Right lobe of liver (tissue), 6 donors: ENCODE measurements around the gene LIPA. TPM values are rescaled to one million over a fixed set of nuclear protein-coding genes. Genes with fewer than 3 reads are reported as not detected.

Source experiments
- ATAC-seq, 4 donors: fragments of 200-7000 bp; cut with Tn5 transposase; one replicate each; pipeline ENCODE4 v1.9.1; 2020; ENCODE audit warnings: mild to moderate bottlenecking in 4 of 4, moderate library complexity in 4 of 4
- DNase-seq, 3 donors: peaks; one replicate each; pipeline ENCODE4 v3.0.0-alpha.2; 2020
- H3K27ac ChIP-seq, 3 donors: fragments of 200-600 bp; one replicate each; pipeline ENCODE4 v1.8.0; 2022
- H3K27me3 ChIP-seq, 2 donors: fragments of 200-600 bp; one replicate each; pipeline ENCODE4 v1.8.0; 2022
- H3K36me3 ChIP-seq, 4 donors: fragments of 200-600 bp; sonication (generic) in 1 of 4; one replicate each; pipeline versions ENCODE4 v1.5.1 to v1.8.0; 2017 to 2022; ENCODE audit warnings: control low read depth in 1 of 4
- H3K4me1 ChIP-seq, 4 donors: fragments of 200-600 bp; sonication (generic) in 1 of 4; one replicate each; pipeline versions ENCODE4 v1.5.1 to v1.8.0; 2017 to 2022; ENCODE audit warnings: control low read depth in 1 of 4
- H3K4me3 ChIP-seq, 3 donors: fragments of 200-600 bp; one replicate each; pipeline ENCODE4 v1.8.0; 2022
- H3K9me3 ChIP-seq, 4 donors: fragments of 200-600 bp; sonication (generic) in 1 of 4; one replicate each; pipeline versions ENCODE4 v1.5.1 to v1.8.0; 2017 to 2022; ENCODE audit warnings: control low read depth in 1 of 4
- CTCF ChIP-seq, 4 donors: fragments of 200-600 bp in 3 of 4; fragments of 450-650 bp in 1 of 4; IDR thresholded peaks; one replicate each; pipeline versions ENCODE4 v1.5.1 to v1.8.0; 2016 to 2022; ENCODE audit warnings: antibody characterized with exemption in 4 of 4, mild to moderate bottlenecking in 2 of 4
- POLR2A ChIP-seq: fragments of 450-650 bp; IDR thresholded peaks from one replicate; pipeline ENCODE4 v1.6.1; 2017; ENCODE audit warnings: antibody characterized with exemption, mild to moderate bottlenecking
- WGBS: methylation state at CpG from one replicate; pipeline ENCODE4 v1.1.6; 2018; ENCODE audit warnings: low coverage, low lambda C conversion rate; ENCODE audit not compliant: insufficient coverage; ENCODE audit errors: missing lambda C conversion rate; 5-methylcytosine and 5-hydroxymethylcytosine counted together
- intact Hi-C, 2 donors: fragments of 100-400 bp; cut with DNase I; formaldehyde crosslinking; loops; one replicate each; pipeline versions ENCODE4 v1.11.2 to v1.14.1; 2022
- total RNA-seq, 6 experiments: library from RNA; depleted of rRNA in 2 of 6; stranded (reverse); fragments of >200 nt in 2 of 6; fragmentation: NEBNext Ultra II Directional in 3 of 6; extraction: Animal tissue kit (Norgen Biotek cat#: 25700) in 3 of 6; gene quantifications; one replicate each; pipeline versions ENCODE4 v1.1.0 to v1.2.4, GENCODE V29; 2016 to 2023
- donor health status: DM: no; HTN: yes; CAD: no.
- donor health status: DM: no; HTN: no; CAD: no.
- donor health status: DM: no; HTN: no; CAD: no.
- donor health status: DM: no; HTN: yes; CAD: no.
- donor health status: DM: no; HTN: yes; CAD: no.

LIPA gene
- total RNA-seq, 6 experiments from 2014 or later = 52.4 to 179 (median 58.4) TPM

- no peaks in the 10 kb centered on the region for H3K27me3 ChIP-seq
- intact Hi-C loops = no loop called here
- peaks cover 0 to 26% (median 9%) of the 10 kb centered on the region in 4 donors for H3K4me1 ChIP-seq
- H3K4me3 ChIP-seq = no peak overlapping the region
- DNase-seq (no peak), ATAC-seq (peak; percentile 69 to 80 (median 74))
- H3K36me3 ChIP-seq = no peaks in the 10 kb centered on the region
- no peaks in the 10 kb centered on the region for H3K9me3 ChIP-seq
- WGBS = 32% methylated on average over 3 of the region's 3 CpGs
- TF ChIP-seq POLR2A = no peak
- TF ChIP-seq CTCF (IDR thresholded peaks at IDR 0.05) = no peak
- H3K27ac ChIP-seq = peak overlapping the region; percentile 24 to 61 (median 56)
These were observed 9.9 kb downstream of the LIPA start for GRCh38 chr10:89241486-89242344.

- H3K36me3 ChIP-seq = no peaks in the 10 kb centered on the region
- H3K9me3 ChIP-seq = no peaks in the 10 kb centered on the region
- TF ChIP-seq CTCF (IDR thresholded peaks at IDR 0.05) (no peak), POLR2A (no peak)
- WGBS = 91% methylated on average over 3 of the region's 3 CpGs
- intact Hi-C loops = no loop called here
- H3K4me3 ChIP-seq = no peak overlapping the region
- DNase-seq (no peak), ATAC-seq (no peak)
- H3K4me1 ChIP-seq = peaks cover 0 to 26% (median 9%) of the 10 kb centered on the region in 4 donors
- peak overlapping the region in 1 of 3 donors; percentile 56 for H3K27ac ChIP-seq
- no peaks in the 10 kb centered on the region for H3K27me3 ChIP-seq
These were observed 10.5 kb downstream of the LIPA start for GRCh38 chr10:89241026-89241425.

GRCh38 chr10:89240519-89240918, 11.1 kb downstream of the LIPA start:
- H3K27ac ChIP-seq = no peak overlapping the region
- no peaks in the 10 kb centered on the region for H3K27me3 ChIP-seq
- DNase-seq (no peak), ATAC-seq (no peak)
- H3K4me1 ChIP-seq = peaks cover 0 to 26% (median 9%) of the 10 kb centered on the region in 4 donors
- H3K4me3 ChIP-seq = no peak overlapping the region
- WGBS = 73% methylated on average over 3 of the region's 3 CpGs
- TF ChIP-seq POLR2A (no peak), CTCF (IDR thresholded peaks at IDR 0.05) (no peak)
- H3K36me3 ChIP-seq = no peaks in the 10 kb centered on the region
- no peaks in the 10 kb centered on the region for H3K9me3 ChIP-seq
- intact Hi-C loops = no loop called here

DNA sequence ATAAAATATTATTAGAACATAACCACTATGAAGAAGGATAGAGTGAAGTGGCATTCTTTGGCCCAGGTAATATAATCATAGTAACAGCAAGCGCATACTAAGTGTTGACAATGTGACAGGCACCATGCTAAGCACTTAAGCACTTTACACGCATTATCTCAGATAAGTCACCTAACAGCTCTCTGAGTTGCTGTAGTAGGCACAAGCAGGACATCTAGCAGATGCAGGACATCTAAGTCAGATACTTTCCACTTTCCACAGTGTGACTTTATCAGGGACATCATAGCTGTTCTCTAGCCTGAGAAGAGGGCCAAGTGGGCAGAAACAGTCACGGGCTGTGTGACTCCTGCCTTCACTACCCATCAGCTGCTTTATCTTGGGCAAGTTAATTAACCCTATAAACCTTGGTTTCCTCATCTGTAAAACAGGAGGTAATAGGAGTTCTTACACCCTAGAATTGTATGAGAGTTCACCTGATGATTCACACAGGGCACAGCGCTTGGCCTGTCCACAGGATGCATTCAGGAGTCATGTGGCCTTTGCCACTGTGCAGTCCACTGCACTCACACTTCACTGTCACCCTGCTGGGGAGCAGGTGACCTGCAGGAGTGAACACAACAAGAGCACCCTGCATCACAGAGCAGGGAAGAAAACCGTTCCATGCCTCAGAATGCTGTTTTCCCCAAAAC, 12.5 kb downstream of the LIPA start:
- no peaks in the 10 kb centered on the region for H3K27me3 ChIP-seq

More for the DNA sequence above, 12.5 kb downstream of the LIPA start:
- Histone ChIP-seq H3K4me3 (no peak overlapping the region), H3K9me3 (no peaks in the 10 kb centered on the region), H3K4me1 (peaks cover 0 to 26% (median 9%) of the 10 kb centered on the region in 4 donors), H3K36me3 (no peaks in the 10 kb centered on the region), H3K27ac (no peak overlapping the region)
- TF ChIP-seq POLR2A (no peak), CTCF (IDR thresholded peaks at IDR 0.05) (no peak)
- 64% methylated on average over 4 of the region's 5 CpGs for WGBS
- intact Hi-C loops = no loop called here
- DNase-seq (no peak), ATAC-seq (no peak)
